ENCODE data around the gene MIB2.

- TF ChIP-seq, protein P1, sequence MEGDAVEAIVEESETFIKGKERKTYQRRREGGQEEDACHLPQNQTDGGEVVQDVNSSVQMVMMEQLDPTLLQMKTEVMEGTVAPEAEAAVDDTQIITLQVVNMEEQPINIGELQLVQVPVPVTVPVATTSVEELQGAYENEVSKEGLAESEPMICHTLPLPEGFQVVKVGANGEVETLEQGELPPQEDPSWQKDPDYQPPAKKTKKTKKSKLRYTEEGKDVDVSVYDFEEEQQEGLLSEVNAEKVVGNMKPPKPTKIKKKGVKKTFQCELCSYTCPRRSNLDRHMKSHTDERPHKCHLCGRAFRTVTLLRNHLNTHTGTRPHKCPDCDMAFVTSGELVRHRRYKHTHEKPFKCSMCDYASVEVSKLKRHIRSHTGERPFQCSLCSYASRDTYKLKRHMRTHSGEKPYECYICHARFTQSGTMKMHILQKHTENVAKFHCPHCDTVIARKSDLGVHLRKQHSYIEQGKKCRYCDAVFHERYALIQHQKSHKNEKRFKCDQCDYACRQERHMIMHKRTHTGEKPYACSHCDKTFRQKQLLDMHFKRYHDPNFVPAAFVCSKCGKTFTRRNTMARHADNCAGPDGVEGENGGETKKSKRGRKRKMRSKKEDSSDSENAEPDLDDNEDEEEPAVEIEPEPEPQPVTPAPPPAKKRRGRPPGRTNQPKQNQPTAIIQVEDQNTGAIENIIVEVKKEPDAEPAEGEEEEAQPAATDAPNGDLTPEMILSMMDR (IDR thresholded peaks at IDR 0.05) = no peak
- no peak for TF ChIP-seq POLR2A (IDR thresholded peaks at IDR 0.05)
Measured at GRCh38 chr1:1603671-1604373, 11.5 kb upstream of the MIB2 start.

Measured in tibial nerve (tissue), 3 donors.